Measurements from ENCODE around the gene ING5. TPM values are rescaled to one million over a fixed set of nuclear protein-coding genes. Genes with fewer than 3 reads are reported as not detected.

ING5 gene
- 27.1 TPM for polyA plus RNA-seq (2013, experiment 1 of 2)
- polyA plus RNA-seq (2013, experiment 2 of 2): 26.3 TPM

DNA sequence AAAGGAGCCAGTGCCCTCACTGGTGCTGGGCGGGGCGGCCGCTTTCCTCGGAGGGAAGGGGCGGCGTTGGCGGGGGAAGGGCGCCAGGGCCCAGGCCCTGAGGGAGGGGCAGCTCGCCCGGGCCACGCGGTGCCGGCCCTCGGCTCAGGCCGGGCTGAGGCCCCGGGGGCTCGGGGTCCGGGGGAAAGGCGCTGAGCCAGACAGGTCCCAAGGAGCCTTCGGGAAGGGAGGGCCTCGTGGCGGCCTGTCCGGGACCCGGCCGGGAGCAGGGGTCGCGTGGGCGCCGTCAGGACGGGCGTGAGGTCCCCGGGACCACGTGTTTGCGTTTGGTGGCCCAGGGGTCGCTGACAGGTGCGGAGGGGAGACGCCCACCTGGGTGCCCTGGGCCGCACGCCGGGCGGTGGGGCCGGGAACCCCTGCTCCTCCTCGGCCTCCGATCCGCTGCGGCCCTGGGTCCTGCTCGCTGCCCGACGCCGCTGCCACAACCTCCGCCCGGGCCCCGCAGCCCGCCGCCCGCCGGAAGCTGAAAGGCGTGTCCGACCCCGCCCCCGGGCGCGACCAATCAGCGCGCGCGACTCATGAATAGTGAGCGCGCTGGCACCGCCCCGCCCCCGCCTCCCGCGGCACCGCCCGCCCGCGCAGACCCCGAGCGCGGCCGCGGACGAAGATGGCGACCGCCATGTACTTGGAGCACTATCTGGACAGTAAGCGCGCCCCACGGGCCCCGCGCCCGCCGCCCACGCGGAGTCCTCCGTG is at the start of gene ING5:
Gene ING5 (plus strand): TSS at position 641 of the 756 bp plus-strand sequence. CDS start 27 bp downstream, at position 668.
- DNase-seq: peak; percentile 96
- Histone ChIP-seq H2BK15ac (replicated peaks; ENCODE audit: low read depth) (no peak within 1 kb of the TSS), H3K79me1 (ENCODE audit: low read length) (peaks cover 13% of the 10 kb centered on the region), H2AK5ac (ENCODE audit: low read length) (peak within 1 kb of the TSS; percentile 78), H3K27ac (ENCODE audit: low read depth, low read length) (peak within 1 kb of the TSS; percentile 75), H2BK5ac (ENCODE audit: low read length) (peak within 1 kb of the TSS; percentile 80), H2BK120ac (ENCODE audit: low read depth, low read length) (no peak within 1 kb of the TSS), H4K8ac (ENCODE audit: low read depth, low read length) (no peak within 1 kb of the TSS), H3K4me2 (ENCODE audit: low read length) (peak within 1 kb of the TSS; percentile 72), H3K79me2 (ENCODE audit: control insufficient read depth, insufficient read depth, low read length) (peaks cover 15% of the 10 kb centered on the region), H4K5ac (ENCODE audit: low read length) (no peak within 1 kb of the TSS), H3K56ac (ENCODE audit: low read length) (peak within 1 kb of the TSS; percentile 98), H3K27me3 (ENCODE audit: insufficient read depth, low read length, poor library complexity) (no peaks in the 10 kb centered on the region), H3K9ac (ENCODE audit: low read length) (peak within 1 kb of the TSS; percentile 97), H3K4me3 (ENCODE audit: low read length) (peak within 1 kb of the TSS; percentile 81), H3K23ac (ENCODE audit: low read length) (peak within 1 kb of the TSS; percentile 80), H3K4me1 (ENCODE audit: control insufficient read depth, low read depth, low read length) (peaks cover 4% of the 10 kb centered on the region), H3K4ac (ENCODE audit: low read depth, low read length) (peak within 1 kb of the TSS; percentile 84), H3K36me3 (ENCODE audit: control insufficient read depth, insufficient read depth, low read length) (peaks cover 8% of the 10 kb centered on the region), H3K18ac (ENCODE audit: low read length) (peak within 1 kb of the TSS; percentile 75)
- no CpG with 5 or more reads among the region's 96 CpGs for WGBS (ENCODE audit: extremely low coverage, insufficient coverage, low lambda C conversion rate)

DNA sequence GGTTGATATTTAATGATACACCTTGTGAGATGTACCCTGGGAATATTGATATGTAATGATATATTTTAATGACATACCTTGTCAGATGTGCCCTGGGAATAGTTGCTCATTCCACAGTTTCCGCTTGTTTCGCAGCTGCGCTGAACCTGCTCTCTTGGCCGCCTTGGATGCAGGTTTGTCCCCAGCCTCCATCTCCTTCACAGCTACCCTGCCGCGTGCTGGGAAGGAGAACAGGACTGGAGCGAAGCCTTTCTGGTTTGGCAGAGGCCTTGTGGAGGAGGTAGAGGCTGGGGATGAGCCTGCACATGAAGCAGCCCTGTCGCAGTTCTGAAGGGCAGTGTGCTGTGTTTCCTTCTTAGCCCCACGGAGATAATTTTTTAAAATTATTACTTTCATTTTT is 49.7 kb upstream of the ING5 start:
- Histone ChIP-seq H3K4me3 (ENCODE audit: low read length) (no peak overlapping the region), H3K9ac (ENCODE audit: low read length) (no peak overlapping the region), H3K36me3 (ENCODE audit: control insufficient read depth, insufficient read depth, low read length) (peaks cover 14% of the 10 kb centered on the region), H2BK5ac (ENCODE audit: low read length) (no peak overlapping the region), H2AK5ac (ENCODE audit: low read length) (no peak overlapping the region), H3K27ac (ENCODE audit: low read depth, low read length) (no peak overlapping the region), H4K8ac (ENCODE audit: low read depth, low read length) (no peak overlapping the region), H2BK15ac (replicated peaks; ENCODE audit: low read depth) (no peak overlapping the region), H3K4ac (ENCODE audit: low read depth, low read length) (no peak overlapping the region), H3K4me1 (ENCODE audit: control insufficient read depth, low read depth, low read length) (no peaks in the 10 kb centered on the region), H3K79me1 (ENCODE audit: low read length) (peaks cover 28% of the 10 kb centered on the region), H4K5ac (ENCODE audit: low read length) (no peak overlapping the region), H3K4me2 (ENCODE audit: low read length) (no peak overlapping the region), H3K18ac (ENCODE audit: low read length) (no peak overlapping the region), H3K23ac (ENCODE audit: low read length) (no peak overlapping the region), H2BK120ac (ENCODE audit: low read depth, low read length) (no peak overlapping the region), H3K56ac (ENCODE audit: low read length) (no peak overlapping the region), H3K79me2 (ENCODE audit: control insufficient read depth, insufficient read depth, low read length) (peaks cover 31% of the 10 kb centered on the region), H3K27me3 (ENCODE audit: insufficient read depth, low read length, poor library complexity) (no peaks in the 10 kb centered on the region)
- DNase-seq: no peak
- WGBS (ENCODE audit: extremely low coverage, insufficient coverage, low lambda C conversion rate): no CpG with 5 or more reads among the region's 9 CpGs

DNA sequence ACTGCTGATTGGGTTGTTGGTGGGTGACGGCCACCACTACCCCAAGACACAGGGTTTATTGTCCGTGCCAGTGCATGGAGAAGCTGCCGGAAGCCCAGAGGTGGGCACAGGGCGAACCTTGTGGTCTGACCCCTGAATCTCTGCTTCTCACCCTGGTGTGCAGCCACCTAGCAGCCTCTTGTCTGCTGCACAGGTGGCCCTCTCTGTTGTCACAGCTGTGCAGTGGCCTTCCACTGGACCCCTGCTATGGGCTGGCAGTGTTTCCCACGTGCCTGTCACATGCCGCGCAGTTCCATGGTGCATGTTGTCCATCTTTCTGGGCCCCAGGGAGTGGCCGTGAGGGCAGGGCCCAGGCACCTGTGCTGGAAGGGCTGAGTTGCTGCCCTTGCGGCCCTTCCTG is 49.1 kb upstream of the ING5 start:
- no peak for DNase-seq
- Histone ChIP-seq H3K4me1 (ENCODE audit: control insufficient read depth, low read depth, low read length) (no peaks in the 10 kb centered on the region), H3K79me1 (ENCODE audit: low read length) (peaks cover 28% of the 10 kb centered on the region), H2BK120ac (ENCODE audit: low read depth, low read length) (no peak overlapping the region), H3K36me3 (ENCODE audit: control insufficient read depth, insufficient read depth, low read length) (peaks cover 14% of the 10 kb centered on the region), H3K56ac (ENCODE audit: low read length) (no peak overlapping the region), H3K18ac (ENCODE audit: low read length) (no peak overlapping the region), H3K9ac (ENCODE audit: low read length) (no peak overlapping the region), H3K23ac (ENCODE audit: low read length) (no peak overlapping the region), H3K27ac (ENCODE audit: low read depth, low read length) (no peak overlapping the region), H3K79me2 (ENCODE audit: control insufficient read depth, insufficient read depth, low read length) (peaks cover 30% of the 10 kb centered on the region), H2BK15ac (replicated peaks; ENCODE audit: low read depth) (no peak overlapping the region), H4K5ac (ENCODE audit: low read length) (no peak overlapping the region), H2AK5ac (ENCODE audit: low read length) (no peak overlapping the region), H3K4me3 (ENCODE audit: low read length) (no peak overlapping the region), H2BK5ac (ENCODE audit: low read length) (no peak overlapping the region), H3K4me2 (ENCODE audit: low read length) (no peak overlapping the region), H4K8ac (ENCODE audit: low read depth, low read length) (no peak overlapping the region), H3K4ac (ENCODE audit: low read depth, low read length) (no peak overlapping the region), H3K27me3 (ENCODE audit: insufficient read depth, low read length, poor library complexity) (no peaks in the 10 kb centered on the region)
- WGBS (ENCODE audit: extremely low coverage, insufficient coverage, low lambda C conversion rate): no CpG with 5 or more reads among the region's 9 CpGs

DNA sequence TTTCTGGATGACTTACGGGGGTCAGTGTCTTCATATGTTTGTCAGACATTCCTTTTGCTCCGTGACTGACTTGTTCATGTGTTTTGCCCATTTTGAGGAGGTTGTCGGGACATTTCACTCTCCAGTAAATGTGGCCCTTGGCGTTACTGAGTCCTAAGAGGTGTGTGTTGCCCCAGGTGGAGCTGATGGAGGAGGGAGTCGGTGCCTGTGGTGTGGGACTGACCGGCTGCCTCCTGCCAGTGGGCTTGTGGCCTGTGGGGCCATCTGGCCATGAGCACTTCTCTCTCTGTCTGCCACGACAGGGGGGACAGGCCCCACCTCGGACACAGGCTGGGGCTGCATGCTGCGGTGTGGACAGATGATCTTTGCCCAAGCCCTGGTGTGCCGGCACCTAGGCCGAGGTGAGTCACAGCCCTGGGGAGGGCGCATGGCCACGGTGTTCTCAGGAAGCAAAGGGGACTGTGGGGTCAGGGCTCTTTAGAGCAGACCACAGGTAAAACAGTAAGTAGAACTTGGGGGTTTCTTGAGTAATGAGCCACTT is 48.6 kb upstream of the ING5 start:
- Histone ChIP-seq H3K23ac (ENCODE audit: low read length) (no peak overlapping the region), H3K79me2 (ENCODE audit: control insufficient read depth, insufficient read depth, low read length) (peaks cover 28% of the 10 kb centered on the region), H3K27ac (ENCODE audit: low read depth, low read length) (no peak overlapping the region), H3K4me3 (ENCODE audit: low read length) (no peak overlapping the region), H2AK5ac (ENCODE audit: low read length) (no peak overlapping the region), H3K79me1 (ENCODE audit: low read length) (peaks cover 28% of the 10 kb centered on the region), H3K4me1 (ENCODE audit: control insufficient read depth, low read depth, low read length) (no peaks in the 10 kb centered on the region), H3K9ac (ENCODE audit: low read length) (no peak overlapping the region), H4K8ac (ENCODE audit: low read depth, low read length) (no peak overlapping the region), H2BK5ac (ENCODE audit: low read length) (no peak overlapping the region), H2BK15ac (replicated peaks; ENCODE audit: low read depth) (no peak overlapping the region), H3K36me3 (ENCODE audit: control insufficient read depth, insufficient read depth, low read length) (peaks cover 14% of the 10 kb centered on the region), H3K27me3 (ENCODE audit: insufficient read depth, low read length, poor library complexity) (no peaks in the 10 kb centered on the region), H4K5ac (ENCODE audit: low read length) (no peak overlapping the region), H3K18ac (ENCODE audit: low read length) (no peak overlapping the region), H3K56ac (ENCODE audit: low read length) (no peak overlapping the region), H2BK120ac (ENCODE audit: low read depth, low read length) (no peak overlapping the region), H3K4ac (ENCODE audit: low read depth, low read length) (no peak overlapping the region), H3K4me2 (ENCODE audit: low read length) (no peak overlapping the region)
- DNase-seq: no peak
- WGBS (ENCODE audit: extremely low coverage, insufficient coverage, low lambda C conversion rate): no CpG with 5 or more reads among the region's 13 CpGs

DNA sequence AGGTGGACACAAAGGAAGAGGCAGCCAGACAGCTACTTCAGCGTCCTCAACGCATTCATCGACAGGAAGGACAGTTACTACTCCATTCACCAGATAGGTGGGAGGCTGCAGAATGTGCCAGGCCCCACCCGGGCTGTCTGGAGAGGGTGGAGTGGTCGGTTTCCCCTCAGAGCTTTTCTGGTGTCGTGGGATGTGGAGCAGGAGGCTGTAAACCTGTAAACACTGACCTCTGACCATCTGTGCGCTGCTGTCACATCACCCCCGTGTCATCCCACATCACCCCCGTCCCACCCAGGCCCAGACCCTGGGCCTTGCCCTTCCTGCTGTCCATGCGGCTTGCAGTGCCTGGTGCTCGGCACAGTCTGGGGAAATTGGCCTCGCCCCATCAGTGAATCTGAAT is 47.3 kb upstream of the ING5 start:
- Histone ChIP-seq H3K79me1 (ENCODE audit: low read length) (peaks cover 23% of the 10 kb centered on the region), H2BK5ac (ENCODE audit: low read length) (no peak overlapping the region), H3K4me1 (ENCODE audit: control insufficient read depth, low read depth, low read length) (no peaks in the 10 kb centered on the region), H3K27me3 (ENCODE audit: insufficient read depth, low read length, poor library complexity) (no peaks in the 10 kb centered on the region), H3K4me3 (ENCODE audit: low read length) (no peak overlapping the region), H3K18ac (ENCODE audit: low read length) (no peak overlapping the region), H3K79me2 (ENCODE audit: control insufficient read depth, insufficient read depth, low read length) (peaks cover 17% of the 10 kb centered on the region), H3K27ac (ENCODE audit: low read depth, low read length) (no peak overlapping the region), H2BK120ac (ENCODE audit: low read depth, low read length) (no peak overlapping the region), H3K23ac (ENCODE audit: low read length) (no peak overlapping the region), H3K4ac (ENCODE audit: low read depth, low read length) (no peak overlapping the region), H3K36me3 (ENCODE audit: control insufficient read depth, insufficient read depth, low read length) (peaks cover 14% of the 10 kb centered on the region), H3K4me2 (ENCODE audit: low read length) (no peak overlapping the region), H3K56ac (ENCODE audit: low read length) (no peak overlapping the region), H2BK15ac (replicated peaks; ENCODE audit: low read depth) (no peak overlapping the region), H4K8ac (ENCODE audit: low read depth, low read length) (no peak overlapping the region), H4K5ac (ENCODE audit: low read length) (no peak overlapping the region), H3K9ac (ENCODE audit: low read length) (no peak overlapping the region), H2AK5ac (ENCODE audit: low read length) (no peak overlapping the region)
- WGBS (ENCODE audit: extremely low coverage, insufficient coverage, low lambda C conversion rate): no CpG with 5 or more reads among the region's 12 CpGs
- no peak for DNase-seq
